ENCODE data around the gene CENPP.

Gene CENPP

GRCh38 chr9:92289708-92290390, 35.9 kb upstream of the CENPP start:
- no peak overlapping the region for H3K4me3 ChIP-seq (ENCODE audit: low read length)
- no peaks in the 10 kb centered on the region for H3K27me3 ChIP-seq (ENCODE audit: low read depth, low read length)
- no peak overlapping the region for H3K9ac ChIP-seq (ENCODE audit: low read length)
- no peak overlapping the region for H3K4me2 ChIP-seq (ENCODE audit: low read length)
- H4K20me1 ChIP-seq (ENCODE audit: insufficient read depth, low read length): peaks cover 32% of the 10 kb centered on the region
- peaks cover 96% of the 10 kb centered on the region for H3K79me2 ChIP-seq (ENCODE audit: low read length)
- H3K9me3 ChIP-seq (ENCODE audit: insufficient read depth, low read length): no peaks in the 10 kb centered on the region
- peaks cover 64% of the 10 kb centered on the region for H3K36me3 ChIP-seq (replicated peaks; ENCODE audit: low read depth, low read length)
- peaks cover 31% of the 10 kb centered on the region for H3K4me1 ChIP-seq (ENCODE audit: low read length)
- TF ChIP-seq EZH2phosphoT487 (IDR thresholded peaks at IDR 0.05; ENCODE audit: low read depth) (no peak), CTCF (IDR thresholded peaks at IDR 0.05; ENCODE audit: low read depth, low read length) (no peak)
- H3K27ac ChIP-seq (ENCODE audit: low read length): no peak overlapping the region
- H2AFZ ChIP-seq (ENCODE audit: low read depth, low read length): no peak overlapping the region

- Histone ChIP-seq H3K4me2 (ENCODE audit: low read length) (peak overlapping the region; percentile 90; the same call in 1 of the 2 replicates), H3K27ac (ENCODE audit: low read length) (no peak overlapping the region), H2AFZ (ENCODE audit: low read depth, low read length) (no peak overlapping the region), H3K79me2 (ENCODE audit: low read length) (peaks cover 95% of the 10 kb centered on the region), H3K4me1 (ENCODE audit: low read length) (peaks cover 39% of the 10 kb centered on the region), H4K20me1 (ENCODE audit: insufficient read depth, low read length) (peaks cover 26% of the 10 kb centered on the region), H3K4me3 (ENCODE audit: low read length) (no peak overlapping the region), H3K36me3 (replicated peaks; ENCODE audit: low read depth, low read length) (peaks cover 54% of the 10 kb centered on the region), H3K27me3 (ENCODE audit: low read depth, low read length) (no peaks in the 10 kb centered on the region), H3K9me3 (ENCODE audit: insufficient read depth, low read length) (no peaks in the 10 kb centered on the region), H3K9ac (ENCODE audit: low read length) (no peak overlapping the region)
- TF ChIP-seq CTCF (IDR thresholded peaks at IDR 0.05; ENCODE audit: low read depth, low read length) (no peak), EZH2phosphoT487 (IDR thresholded peaks at IDR 0.05; ENCODE audit: low read depth) (no peak)
These were observed 34.8 kb upstream of the CENPP start for GRCh38 chr9:92290785-92291429.

DNA sequence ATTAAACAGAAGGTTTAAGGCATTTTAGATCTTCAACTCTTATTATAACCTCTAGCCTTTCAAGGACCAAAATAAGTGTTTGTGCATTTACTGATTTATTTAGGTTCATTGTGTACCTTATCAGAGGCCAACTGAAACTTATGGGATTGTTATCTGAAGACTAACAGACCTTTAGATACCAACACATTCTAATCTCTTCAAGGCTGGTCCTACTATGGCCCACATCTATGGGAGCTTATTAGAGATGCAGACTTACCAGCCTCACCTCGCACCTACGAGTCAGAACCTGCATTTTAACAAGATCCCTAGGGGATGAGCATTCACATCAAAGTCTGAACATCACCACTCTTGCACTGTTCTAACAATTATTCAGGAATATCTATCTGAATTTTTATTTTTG, 34.2 kb upstream of the CENPP start:
- Histone ChIP-seq H3K79me2 (ENCODE audit: low read length) (peaks cover 88% of the 10 kb centered on the region), H3K27ac (ENCODE audit: low read length) (no peak overlapping the region), H3K4me3 (ENCODE audit: low read length) (no peak overlapping the region), H3K4me1 (ENCODE audit: low read length) (peaks cover 39% of the 10 kb centered on the region), H3K4me2 (ENCODE audit: low read length) (peak overlapping the region; percentile 90), H4K20me1 (ENCODE audit: insufficient read depth, low read length) (peaks cover 26% of the 10 kb centered on the region), H3K27me3 (ENCODE audit: low read depth, low read length) (no peaks in the 10 kb centered on the region), H3K9me3 (ENCODE audit: insufficient read depth, low read length) (no peaks in the 10 kb centered on the region), H3K36me3 (replicated peaks; ENCODE audit: low read depth, low read length) (peaks cover 56% of the 10 kb centered on the region), H3K9ac (ENCODE audit: low read length) (no peak overlapping the region), H2AFZ (ENCODE audit: low read depth, low read length) (no peak overlapping the region)
- TF ChIP-seq CTCF (IDR thresholded peaks at IDR 0.05; ENCODE audit: low read depth, low read length) (no peak), EZH2phosphoT487 (IDR thresholded peaks at IDR 0.05; ENCODE audit: low read depth) (no peak)

GRCh38 chr9:92292338-92293074, 33.2 kb upstream of the CENPP start:
- Histone ChIP-seq H4K20me1 (ENCODE audit: insufficient read depth, low read length) (peaks cover 26% of the 10 kb centered on the region), H3K4me2 (ENCODE audit: low read length) (peak overlapping the region; percentile 90), H3K27me3 (ENCODE audit: low read depth, low read length) (no peaks in the 10 kb centered on the region), H3K4me1 (ENCODE audit: low read length) (peaks cover 39% of the 10 kb centered on the region), H3K27ac (ENCODE audit: low read length) (peak overlapping the region; percentile 80), H3K4me3 (ENCODE audit: low read length) (peak overlapping the region; percentile 99), H3K9ac (ENCODE audit: low read length) (peak overlapping the region; percentile 97), H3K79me2 (ENCODE audit: low read length) (peaks cover 79% of the 10 kb centered on the region), H2AFZ (ENCODE audit: low read depth, low read length) (no peak overlapping the region), H3K36me3 (replicated peaks; ENCODE audit: low read depth, low read length) (peaks cover 55% of the 10 kb centered on the region), H3K9me3 (ENCODE audit: insufficient read depth, low read length) (no peaks in the 10 kb centered on the region)
- TF ChIP-seq EZH2phosphoT487 (IDR thresholded peaks at IDR 0.05; ENCODE audit: low read depth) (no peak), CTCF (IDR thresholded peaks at IDR 0.05; ENCODE audit: low read depth, low read length) (no peak)
